ENCODE data around the gene MPIG6B.

MPIG6B gene

DNA sequence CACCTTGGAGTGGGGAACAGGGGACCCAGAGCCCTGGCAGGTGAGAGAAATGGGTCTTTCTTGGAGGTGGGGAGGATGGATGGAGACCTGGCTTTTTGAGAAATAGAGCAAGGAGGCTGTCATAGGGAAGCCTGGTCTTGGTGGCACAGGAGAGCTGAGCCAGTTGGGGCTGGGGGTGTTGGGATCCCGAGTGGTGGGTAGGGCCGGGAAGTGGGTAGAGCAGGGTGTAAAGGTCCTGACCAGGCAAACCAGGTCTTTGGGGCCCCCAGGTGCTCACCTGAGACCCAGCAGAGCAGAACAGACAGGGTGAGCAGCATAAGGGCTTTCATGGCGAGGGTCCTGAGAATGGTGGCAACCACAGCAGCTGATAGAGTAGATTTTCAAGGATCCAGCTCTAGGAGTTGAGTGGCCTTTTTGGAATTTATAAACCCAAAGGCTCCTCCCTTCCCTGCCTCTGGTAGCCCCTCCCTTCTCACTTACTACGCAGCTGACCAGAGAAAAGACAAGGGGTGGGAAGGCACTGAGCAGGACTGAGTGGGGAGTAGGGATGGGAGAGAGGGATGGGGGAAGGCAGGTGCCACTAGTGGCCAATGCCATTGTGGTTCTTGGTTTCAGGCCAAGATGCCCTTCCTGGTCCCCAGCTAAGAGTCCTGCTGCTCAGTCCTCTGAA, 1.7 kb upstream of the MPIG6B start, which contains the start of gene LY6G6C:
Gene LY6G6C (minus strand): TSS at position 396 of the 670 bp plus-strand sequence. CDS start 67 bp downstream, at position 329.
- DNase-seq (ENCODE audit: low read depth in 2 of 2): no peak

DNA sequence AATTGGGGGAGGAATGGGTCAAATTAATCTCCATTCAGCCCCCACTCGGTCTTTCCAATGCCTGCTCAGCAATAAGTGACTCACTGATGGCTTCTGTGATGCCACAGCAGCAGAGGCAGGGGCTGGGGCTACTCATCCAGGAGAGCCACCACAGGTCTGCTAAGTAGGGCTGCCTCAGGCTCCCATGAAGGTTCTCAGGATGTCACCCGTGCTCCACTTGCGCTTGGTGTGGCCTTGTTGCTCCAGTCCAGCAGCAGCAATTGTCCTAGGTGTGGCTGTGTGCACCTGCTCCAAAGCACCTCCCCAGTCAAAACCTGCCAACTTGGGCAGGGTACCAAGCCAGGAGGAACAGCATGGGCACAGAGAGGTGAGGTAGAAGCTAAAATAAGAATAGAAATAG, 1.0 kb upstream of the MPIG6B start:
- no peak for DNase-seq (ENCODE audit: low read depth in 2 of 2)

DNA sequence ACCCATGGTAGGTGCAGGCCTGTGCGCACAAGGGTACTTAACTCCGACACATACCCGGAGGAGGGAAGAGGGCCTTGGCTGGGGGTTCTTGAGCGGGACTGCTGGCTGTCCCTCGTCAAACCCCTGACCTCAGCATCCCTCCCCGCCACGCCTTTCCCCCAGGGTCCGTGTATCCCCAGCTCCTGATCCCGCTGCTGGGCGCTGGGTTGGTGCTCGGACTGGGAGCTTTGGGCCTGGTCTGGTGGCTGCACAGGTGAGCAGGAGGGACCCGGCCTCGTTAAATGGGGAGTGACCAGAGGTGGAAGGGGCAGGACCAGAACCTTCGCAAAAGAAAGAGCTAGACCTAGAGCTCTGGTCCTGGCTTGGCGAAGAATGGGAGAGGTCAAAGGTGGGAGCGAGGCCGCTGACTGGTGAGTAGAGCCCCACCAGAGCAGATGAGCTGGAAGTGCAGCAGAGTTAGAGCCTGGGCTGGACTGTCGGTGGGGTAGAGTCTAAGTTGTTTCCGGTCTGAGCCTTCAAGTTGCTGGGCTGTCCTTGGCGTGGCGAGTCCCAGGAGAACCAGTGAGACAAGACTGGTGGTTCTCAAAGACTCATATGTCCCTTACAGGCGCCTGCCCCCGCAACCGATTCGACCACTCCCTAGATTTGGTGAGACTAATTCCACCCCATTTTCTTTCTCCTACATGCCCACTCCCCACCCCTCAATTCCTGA, 963 bp downstream of the MPIG6B start:
- no peak for DNase-seq (ENCODE audit: low read depth in 2 of 2)

DNA sequence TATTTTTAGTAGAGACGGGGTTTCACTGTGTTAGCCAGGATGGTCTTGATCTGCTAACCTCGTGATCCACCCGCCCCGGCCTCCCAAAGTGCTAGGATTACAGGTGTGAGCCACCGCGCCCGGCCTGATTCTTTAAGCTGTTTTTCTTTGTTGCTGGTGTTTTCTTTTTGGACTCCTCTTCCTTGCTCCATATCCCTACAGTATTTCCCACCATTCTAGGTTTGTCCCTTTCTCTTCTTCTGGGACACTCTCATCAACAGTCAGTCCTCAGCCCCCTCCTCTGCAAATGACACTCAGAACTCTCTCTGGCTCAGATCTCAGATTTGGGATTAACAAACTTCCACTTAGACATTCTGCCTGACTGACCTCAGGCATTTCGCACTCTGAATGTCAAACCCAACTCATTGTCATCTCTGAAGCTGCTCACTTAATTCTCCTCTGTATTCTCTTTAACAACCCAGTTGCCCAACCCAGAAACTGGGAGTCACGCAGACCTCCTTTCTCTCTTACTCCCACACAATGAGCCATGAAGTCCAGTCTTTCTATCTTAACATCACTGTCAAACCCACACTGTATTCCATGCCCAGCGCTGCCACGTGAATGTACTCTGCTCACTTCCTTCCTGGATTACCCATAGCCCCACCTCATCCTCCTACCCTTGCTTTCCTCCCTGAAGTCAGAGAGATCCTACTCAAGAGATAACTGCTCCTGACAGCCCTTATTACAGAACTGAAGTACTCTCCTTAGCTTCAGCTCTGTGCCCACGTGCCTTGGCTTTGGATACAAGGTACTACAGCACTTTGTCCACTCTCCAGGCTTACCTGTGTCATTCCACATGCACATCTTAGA, 2.6 kb downstream of the MPIG6B start:
- DNase-seq (ENCODE audit: low read depth in 2 of 2): no peak

DNA sequence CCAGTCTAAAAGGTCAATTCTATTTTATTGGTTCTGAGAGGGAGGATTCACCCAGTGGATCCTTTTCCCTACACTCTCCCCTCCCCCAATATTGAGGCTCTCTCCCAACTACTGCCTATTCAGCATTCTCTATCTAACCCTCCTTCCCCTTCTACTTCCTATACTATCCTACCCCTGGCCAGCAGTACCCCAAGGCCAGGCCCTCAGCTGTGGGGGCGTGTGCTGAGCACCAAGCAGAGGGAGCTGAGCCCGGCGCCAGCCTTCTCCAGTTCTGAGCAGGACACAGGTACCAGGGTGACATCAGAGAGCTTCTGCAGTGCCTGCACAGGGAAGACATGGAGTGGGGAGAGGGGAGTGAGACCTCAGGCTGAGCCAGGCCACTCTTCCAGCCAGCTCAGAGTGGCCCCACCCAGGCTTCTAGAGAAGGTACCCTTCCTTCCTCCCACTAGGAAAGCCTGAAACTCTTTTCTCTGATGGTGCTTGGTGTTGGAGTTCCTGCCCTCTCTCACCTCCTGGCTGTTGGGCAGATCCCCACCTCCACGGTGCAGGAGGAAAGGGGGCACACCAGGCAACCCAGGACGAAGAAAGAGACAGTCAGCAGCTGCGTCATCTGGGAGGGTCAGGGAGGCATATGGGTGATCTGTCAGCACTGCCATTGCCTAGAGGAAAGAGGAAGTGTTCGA, 4.0 kb downstream of the MPIG6B start:
- DNase-seq (ENCODE audit: low read depth in 2 of 2): no peak

DNA sequence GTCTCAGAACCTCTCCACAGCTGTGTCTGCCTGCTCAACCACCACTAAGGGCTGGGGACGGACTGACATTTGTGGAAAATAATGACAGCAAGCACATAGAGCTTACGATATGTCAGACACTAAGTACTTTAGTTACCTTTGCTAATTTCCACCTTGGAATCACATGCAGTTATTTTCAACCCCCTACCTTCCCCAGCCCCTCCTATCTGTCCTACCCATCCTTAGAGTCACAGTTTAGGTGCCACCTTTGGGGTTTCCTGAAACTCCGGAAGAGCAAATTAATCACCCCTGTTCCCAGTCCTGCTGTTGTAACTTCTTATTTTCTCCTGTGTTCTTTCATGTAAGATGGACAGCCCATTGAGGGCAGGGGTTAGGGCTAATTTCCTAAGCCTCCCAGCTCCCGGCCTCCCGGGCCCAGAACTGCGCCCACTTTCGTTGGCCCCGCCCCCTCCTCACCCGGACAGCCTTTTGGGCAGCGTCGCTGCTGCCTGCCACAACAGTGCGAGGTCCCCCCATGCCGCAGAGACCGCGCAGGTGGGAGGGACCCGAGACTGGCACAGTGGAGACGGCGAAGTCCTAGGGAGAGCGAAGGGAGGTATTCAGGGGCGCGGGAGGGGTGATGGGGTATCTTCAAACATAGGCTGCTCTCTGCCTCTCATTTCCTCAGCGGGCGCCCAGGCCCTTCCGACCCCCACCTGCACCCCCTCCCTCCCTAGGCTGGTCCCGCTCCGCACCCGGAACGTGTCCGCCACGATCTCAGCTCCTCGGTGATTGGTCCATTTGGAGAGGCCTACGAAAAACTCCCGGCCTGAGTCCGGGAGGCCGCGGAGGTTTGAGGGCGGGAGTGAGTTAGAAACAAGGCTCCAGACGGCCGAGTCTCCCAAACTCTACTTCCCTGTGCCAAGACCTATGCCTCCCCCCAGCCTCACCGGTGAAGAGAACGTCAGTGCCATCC, 4.8 kb downstream of the MPIG6B start:
- DNase-seq (ENCODE audit: low read depth in 2 of 2): no peak

DNA sequence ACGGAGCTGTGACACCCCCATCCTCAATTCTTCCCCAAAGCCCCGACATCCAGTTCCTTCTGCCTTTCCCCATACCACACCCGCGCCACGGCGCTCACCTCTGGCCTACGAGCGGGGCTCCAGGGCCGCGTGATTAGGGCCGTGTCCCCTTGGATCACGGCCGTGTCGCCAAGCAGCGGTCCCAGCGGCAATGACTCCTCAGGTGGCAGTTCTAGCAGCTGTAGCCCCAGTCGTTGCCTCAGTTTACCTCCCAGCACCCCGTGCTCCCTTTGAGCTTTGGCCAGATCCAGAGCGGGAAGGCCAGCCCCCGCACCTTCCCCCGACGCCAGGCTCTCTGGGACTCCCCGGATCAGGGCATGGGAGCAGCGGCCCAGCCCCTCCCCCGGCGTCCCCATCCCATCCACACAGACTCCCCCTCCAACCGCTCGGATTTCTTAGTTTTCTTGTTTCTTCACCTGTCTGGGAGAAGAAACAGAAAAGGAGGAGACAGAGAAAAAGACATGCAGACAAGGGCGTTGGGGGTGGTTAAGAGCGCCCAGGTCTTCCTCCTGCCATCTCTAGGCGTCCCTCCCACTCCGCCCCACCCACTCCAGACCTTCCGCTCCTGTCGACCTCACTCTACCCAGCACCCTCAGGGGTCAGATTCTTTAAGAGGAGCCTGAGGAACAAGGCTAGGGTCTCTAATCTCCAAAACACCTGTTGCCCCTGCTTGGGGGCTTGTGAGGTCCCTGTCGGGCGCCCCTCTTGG, 5.8 kb downstream of the MPIG6B start, which contains the start of gene DDAH2:
Gene DDAH2 (minus strand): TSS at position 533 of the 748 bp plus-strand sequence. CDS start 138 bp downstream, at position 395.
- no peak for DNase-seq (ENCODE audit: low read depth in 2 of 2)

DNA sequence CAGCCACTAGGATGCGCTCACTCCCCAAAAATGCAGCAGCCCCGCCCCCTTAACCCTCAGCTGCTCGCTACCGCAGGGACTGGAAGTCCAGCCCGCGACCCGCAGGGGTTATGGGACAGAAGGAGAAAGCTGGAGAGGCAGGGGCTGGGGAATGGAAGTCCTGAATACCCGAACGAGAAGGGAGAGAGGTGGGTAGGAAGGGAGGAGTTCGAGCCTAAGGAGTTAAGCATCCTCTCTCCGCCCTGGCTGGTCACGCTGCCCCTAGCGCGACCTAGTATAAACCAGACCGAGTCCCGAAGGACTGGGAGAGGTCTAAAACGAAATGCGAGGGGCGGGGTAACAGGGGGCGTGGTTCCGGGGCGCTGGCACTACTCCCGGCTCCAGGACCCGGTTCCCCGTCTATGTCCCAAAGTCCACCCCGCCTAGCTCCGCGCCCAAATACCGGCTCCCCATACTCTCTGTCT, 6.4 kb downstream of the MPIG6B start:
- DNase-seq (ENCODE audit: low read depth in 2 of 2): peak in 1 of 2 experiments; percentile 29

DNA sequence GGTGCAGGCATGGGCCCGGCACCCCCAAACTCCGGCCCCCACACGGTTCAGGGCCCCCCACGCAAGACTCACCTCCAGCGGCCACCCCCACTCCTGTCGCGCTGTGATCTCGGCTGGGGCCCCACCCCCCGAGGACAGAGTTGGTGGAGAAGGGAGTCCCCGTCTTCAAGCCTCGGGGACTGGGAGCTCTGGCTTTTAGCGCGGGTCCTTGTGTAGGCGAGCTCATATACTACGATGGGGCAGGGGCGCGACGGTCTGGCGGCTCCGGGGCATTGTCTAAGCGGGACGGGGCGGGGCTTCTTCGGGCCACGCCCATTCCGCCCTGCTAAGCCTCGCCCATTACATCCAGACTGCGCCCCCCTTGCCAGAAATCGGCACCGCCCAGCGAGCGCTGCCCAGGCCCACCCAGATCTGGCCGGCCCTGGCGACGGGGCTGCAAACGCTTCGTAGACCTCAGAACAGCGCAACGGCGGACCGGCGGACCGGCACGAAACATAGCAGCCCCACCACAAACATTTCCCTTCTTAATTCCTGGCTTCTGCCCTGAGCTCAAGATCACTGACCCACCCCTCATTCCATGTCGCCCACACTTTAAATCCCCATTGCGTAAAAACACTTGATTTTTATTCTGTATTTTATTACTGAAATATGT, 6.9 kb downstream of the MPIG6B start:
- DNase-seq (ENCODE audit: low read depth in 2 of 2): peak; percentile 75

DNA sequence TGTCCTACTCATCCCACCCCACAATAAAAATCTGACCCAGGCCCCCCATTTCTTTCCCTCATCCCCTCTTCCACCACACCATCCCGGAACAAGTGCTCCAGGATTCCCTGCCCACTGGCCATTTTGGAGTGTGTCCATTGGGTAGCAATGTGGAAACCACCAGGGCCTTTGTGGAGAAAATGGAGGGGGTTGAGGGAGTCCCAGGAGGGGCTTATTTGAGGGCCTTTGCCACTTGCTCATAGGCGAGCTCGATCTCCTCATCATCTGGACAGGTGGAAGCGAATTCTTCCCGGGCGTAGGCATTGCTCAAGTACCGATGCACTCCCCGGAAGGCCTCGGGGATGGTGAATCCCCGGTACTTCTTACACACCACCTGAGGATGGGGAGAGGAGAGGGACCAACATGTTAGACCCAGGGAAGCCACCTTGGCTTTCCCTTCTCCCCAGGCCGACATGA, 7.5 kb downstream of the MPIG6B start:
- DNase-seq (ENCODE audit: low read depth in 2 of 2): no peak

DNA sequence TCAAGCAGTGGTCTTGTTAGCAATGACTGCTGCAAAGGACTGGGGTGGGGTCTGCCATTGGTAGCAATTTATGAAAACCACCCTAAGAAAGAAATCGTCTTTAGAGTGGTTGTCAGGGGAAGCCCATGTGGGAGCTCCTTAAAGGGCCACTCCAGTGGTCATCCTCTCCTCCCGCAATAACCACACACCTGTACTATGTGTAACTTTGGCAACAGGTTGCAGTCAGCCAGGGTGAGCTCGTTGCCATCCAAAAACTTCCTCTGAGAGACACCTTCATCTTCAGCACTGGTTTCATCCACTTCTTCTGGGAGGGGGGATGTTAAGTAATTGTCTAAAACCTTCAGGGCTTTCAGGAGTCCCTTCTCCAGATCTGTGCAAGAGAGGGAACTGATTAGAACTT, 8.9 kb downstream of the MPIG6B start:
- no peak for DNase-seq (ENCODE audit: low read depth in 2 of 2)

DNA sequence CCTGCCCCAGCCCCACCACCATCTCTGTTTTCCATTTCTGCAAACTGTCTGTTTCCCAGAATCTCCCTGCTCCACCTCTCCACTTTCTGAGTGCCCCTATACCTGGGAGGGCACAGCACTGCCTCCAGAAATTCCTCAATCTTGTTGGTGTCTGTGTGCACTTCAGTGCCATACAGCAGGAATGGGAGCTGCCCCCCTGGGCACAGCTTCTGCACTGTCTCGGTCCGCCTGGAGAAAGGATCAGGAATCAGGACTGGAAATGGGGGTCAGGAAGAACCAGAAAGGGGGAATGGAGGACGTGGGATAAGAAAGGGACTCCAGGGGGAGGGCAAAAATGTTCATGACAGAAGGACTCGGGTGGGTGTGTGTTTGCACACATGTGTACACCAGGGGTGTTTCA, 10.6 kb downstream of the MPIG6B start:
- DNase-seq (ENCODE audit: low read depth in 2 of 2): no peak

DNA sequence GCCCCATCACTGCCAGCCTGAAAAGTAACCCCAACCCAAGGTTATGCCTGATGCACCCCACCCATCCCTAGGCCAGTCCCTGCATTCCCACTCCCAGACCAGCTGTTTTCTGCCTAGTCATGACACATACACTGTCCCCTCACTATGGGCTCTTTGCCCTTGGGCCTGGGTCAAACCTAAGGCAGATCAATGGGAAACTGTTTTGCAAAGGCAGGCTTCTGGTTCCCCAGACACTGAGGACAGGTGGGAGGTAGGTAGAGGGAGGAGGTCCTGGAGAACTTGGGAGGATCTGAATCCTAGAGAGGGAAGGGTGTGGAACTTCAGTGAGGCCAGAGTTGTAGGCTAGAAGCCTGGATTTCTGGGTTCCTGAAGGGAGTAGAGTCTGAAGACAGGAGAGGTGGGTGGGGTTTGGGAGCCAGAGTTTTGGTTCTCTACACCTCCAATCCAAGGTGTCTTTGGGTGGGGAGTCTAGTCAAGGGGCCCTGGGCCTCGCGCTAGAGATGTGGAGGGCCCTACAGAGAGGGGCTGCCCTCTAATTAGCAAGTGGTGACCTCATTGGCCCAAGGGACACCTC, 11.2 kb downstream of the MPIG6B start:
- no peak for DNase-seq (ENCODE audit: low read depth in 2 of 2)

DNA sequence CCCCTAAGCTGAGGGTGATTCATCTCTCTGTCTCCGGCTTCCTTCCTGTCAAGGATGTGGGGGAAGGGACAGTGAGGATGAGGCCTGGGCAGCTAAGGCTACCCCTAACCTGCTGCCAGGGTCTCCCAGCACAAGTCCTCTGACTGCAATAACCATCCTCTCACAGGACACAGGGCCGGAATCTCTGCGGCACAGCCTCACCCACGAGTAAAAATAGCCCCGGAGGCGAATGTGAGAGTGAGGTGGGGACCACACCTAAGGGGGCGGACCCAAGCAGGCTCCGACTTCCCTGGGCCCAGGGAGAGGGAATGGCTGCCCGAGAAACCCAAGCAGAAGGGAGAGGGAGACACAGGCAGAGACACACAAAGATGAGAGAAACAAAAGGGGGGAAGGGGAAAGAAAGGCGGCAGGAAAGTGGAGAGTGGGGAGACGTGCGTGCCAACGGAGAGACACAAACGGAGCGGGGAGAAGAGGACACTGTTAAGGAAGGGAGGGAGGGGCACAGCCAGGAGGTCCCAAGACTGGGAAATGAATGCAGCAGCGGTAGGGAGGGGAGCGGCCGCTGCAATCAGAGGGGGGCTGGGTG, 11.7 kb downstream of the MPIG6B start:
- DNase-seq (ENCODE audit: low read depth in 2 of 2): peak in 1 of 2 experiments; percentile 26

DNA sequence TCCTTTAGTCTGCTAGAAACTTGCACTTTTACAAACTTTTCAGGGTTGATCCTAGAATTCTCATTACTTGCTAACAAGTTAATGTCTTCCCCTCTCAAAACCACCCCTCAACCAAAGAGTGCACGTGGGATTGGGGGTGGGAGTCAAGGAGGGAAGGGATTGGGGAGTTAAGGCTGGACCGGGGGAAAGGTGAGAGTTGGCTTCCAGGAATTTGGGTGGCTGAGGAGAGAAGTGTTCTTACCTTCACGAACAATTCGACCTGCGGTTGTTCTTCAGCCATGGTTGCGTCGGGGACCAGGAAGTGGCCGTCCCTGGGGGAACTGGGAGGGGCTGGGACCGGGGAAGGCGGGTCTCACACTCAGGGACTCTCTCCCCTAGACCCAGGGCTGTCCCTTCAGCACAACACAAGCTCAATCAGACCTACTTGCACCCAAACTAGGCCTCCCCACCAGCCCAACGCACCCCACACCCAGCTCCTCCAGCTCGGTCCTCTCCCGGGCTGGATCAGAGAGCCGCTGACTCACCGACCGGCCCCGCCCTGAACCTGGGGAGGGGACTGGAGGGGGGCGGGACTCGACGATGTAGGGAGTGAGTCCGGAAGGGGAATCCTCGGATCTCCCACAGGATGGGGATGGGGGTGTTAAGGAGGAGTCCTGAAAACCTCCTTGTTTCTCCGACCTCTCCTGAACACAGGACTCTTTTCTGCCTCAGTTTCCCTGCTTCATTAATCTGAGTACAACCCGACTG, 13.0 kb downstream of the MPIG6B start, which contains the start of gene CLIC1:
Gene CLIC1 (minus strand): TSS at position 510 of the 747 bp plus-strand sequence. CDS start 230 bp downstream, at position 280.
- DNase-seq (ENCODE audit: low read depth in 2 of 2): peak in 1 of 2 experiments; percentile 47

DNA sequence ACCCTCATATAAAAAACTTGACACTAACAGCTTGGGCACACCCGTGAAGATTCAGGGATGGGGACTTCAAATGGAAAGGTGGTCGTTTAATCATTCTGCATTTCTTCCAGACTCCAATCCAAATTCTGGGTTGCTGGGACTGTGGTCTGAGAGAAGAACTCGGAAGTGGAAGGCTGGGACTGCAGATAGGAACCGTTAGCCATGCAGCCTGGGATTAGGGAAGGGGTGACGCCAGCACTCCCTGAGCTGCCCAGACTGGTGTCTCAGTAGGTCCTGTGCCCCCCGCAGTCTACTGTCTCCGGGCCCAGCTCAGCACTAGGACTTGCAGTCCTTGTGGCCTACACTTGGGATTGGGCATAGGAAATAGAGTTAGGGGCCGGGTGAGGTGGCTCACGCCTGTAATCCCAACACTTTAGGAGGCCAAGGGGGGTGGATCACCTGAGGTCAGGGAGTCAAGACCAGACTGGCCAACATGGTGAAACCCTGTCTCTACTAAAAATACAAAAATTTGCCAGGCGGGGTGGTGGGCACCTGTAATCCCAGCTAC, 13.7 kb downstream of the MPIG6B start:
- DNase-seq (ENCODE audit: low read depth in 2 of 2): no peak

Data from fibroblast of skin of left biceps (primary cell).